Measurements from ENCODE around the gene TENM4. TPM values are rescaled to one million over a fixed set of nuclear protein-coding genes. Genes with fewer than 3 reads are reported as not detected.

TENM4 gene
- polyA plus RNA-seq, 12 donors, result 6.1 to 12.6 (median 7.8) TPM; not detected in 1

DNA sequence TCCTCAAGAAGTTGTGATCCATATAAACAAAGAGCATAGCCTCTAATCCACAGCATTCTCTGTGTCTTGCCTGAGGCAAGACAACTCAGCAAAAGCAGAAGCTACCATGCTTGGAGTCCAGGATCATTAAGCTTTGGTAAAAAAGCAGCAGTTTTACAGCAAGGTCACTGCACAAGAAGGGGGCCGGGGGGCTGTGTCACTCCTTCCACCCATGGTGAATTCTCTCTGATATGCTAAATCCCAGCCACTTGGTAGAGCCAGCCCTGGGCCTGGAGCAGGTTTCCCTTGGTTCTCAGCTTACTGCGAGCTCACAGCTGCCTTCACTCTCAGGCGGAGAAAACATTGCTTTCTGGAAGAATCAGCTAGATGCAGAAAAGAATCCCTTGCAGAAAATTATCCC, 144.7 kb downstream of the TENM4 start:
- DNase-seq, result no peak

DNA sequence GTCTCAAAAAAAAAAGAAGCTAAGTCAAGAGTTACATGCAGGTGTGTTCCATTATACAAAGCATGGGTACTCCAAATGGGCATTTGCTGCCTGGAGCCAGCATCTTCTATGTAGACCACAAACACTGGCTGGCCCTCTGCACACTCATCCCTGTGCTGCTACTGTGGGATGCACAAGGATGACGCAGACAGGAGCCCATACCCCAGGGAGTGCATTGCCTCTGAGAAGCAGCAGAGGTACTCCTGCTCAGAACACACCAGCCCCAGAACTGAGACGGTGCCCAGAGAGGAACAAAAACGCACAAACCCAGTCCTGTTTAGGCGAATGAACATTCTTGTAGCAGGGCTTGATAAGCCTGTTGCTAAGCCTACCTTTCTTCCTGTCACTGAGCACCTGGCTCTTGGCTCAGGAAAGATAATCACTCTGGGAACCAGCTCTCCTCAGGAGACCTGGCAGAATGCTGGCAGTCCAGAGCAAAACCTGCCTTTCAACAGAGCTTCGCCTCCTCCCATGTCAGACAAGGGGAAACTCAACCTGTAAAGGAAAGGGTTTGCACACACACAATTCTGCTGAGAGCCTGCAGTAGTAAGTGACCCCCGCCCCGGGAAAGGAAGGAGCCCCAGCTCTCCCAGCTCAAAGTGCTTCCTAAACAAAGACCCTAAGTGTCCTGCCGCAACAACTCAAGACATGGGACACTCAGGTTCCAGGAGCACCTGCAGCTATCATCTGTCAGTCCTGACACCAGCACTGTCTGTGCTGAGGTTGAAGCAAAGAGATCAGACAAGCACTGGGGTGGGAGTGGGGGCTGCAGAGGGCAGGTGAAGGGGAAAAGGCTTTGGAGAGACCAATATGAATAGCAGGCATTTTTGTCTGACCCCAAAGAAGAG, 145.7 kb downstream of the TENM4 start:
- no peak for DNase-seq

DNA sequence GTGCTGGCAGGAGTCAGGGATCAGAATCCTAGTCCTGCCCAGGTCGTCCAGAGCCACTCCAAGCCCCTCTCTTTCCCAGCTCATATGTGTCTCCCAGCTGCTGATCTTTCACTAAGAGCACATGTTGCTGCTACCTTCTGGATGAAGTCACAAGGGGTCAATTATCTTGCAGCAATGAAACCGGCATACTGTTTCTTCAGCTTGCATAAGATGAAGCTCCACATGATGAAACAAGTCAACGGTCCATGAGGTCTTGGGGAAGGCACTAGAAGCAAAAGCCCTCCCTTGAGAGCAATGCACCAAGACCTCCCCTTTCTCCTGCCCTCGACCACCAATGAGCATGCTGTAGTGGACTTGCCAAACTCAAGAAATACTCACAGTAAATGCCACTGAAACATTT, 148.9 kb downstream of the TENM4 start:
- no peak for DNase-seq

DNA sequence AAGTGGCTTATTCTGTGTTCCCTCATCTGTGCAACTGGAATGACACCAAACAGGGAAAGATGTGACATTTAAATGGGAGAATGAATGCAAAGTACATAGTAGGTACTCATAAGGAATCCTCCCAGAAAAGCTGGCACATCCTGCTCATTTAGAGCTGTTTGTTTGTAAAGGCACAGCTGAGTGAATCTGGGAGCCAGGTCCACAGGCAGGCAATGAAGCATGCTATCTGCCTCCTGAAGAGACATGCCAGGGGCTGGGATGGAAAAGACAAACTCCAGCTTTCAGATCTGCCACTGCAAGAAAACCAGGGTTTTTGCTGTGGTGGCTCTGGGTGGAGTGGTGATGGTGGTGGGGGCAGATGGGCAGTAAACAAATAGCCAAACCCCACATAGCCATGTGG, 150.1 kb downstream of the TENM4 start:
- DNase-seq, result no peak

DNA sequence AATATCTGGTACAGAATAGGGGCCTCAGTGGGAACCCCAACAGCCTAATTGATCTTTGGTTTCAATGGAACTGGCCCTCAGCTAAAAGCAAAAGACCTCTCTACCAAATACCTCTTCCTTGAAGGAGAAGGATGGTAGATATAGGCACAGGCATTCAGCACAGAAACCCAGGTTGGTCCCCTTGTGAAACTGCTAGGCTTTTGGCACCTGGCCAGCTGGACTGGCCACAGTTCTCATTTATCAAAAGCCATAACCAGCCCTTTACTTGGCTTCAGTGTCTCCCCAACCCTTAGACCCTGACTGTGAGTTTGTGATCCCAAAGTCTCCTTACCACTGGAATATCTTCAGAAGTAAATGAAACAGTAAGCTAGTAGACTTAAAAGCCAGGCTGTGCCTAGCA, 152.9 kb downstream of the TENM4 start:
- DNase-seq, result no peak

- no peak for DNase-seq
Measured at GRCh38 chr11:79285756-79286155, 155.1 kb downstream of the TENM4 start.

DNA sequence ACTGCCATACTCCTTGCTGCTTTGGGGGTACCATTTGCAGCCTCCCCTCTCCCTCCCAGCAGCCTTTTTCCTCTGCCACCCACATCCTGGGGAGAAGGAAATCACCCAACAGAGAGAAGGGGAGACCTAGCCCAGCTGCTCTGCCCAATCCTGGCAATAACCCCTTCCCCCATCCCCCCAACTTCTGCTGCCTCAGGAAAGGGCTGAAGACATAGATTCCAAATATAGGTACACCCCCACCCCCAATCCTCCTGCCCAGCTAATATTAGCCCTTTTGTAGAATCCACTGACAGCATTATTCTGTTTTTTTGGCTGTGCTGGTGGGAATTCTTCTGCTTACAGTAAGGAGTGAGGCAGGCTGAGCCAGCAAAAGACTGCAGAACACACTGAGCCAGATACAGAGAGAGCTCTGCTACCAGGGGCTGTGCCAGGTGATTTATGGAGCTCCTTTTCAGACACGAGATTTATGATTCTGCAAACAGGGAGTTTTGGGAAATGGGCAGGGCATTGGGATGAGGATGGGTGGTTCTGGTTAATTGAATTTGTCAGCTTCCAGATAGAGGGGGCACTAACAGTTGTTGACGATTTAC, 164.0 kb downstream of the TENM4 start:
- no peak for DNase-seq

DNA sequence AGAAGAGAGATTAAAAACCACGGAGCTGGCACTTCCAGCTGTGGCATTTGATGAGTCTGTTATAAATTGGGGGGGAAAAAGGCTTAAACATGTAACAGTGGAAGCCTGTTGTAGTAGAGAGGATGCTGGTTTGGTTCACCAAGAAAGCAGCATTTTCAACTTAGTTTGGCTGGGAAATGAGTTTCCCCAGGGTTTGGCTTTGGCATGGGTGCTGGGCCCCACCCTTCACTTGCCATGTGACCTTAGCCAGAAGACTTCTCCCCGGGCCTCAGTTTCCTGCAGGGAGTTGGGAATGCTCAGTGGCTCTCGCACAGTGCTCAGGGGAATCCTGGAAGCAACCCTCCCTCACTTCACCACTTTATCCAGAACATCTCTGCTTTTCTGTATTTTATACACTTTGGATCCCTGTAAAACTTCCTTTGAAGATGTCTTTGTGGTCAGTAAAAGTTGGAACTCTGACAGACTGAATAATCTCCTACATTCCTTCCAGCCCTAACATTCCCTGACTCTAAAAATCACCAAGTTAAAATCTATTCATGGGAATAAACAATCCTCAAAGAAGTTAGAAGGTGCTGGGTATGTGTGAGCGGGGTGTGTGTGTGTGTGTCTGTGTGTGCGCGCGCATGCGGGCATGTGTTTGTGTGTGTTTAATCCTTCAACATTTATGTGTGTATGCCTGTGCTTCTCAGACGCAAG, 166.0 kb downstream of the TENM4 start:
- no peak for DNase-seq

DNA sequence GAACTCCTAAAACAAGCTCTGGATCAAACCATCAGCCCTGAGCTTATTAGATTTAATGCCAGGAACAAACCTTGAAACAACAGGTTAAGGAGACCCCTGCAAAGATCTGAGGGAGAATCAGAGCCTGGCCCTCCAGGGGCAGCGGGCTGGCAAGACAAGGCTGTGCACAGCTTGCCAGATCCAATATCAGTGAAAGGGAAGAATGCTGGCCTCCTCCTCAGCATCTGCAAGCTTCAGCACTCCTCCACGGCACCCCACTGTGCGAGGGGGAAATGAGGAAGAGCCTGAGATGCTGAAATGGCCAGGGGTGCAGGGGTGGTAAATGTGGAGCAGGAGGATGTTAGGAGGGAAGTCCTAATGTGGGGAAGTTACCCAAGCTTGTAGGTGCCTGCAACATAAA, 167.0 kb downstream of the TENM4 start:
- no peak for DNase-seq

DNA sequence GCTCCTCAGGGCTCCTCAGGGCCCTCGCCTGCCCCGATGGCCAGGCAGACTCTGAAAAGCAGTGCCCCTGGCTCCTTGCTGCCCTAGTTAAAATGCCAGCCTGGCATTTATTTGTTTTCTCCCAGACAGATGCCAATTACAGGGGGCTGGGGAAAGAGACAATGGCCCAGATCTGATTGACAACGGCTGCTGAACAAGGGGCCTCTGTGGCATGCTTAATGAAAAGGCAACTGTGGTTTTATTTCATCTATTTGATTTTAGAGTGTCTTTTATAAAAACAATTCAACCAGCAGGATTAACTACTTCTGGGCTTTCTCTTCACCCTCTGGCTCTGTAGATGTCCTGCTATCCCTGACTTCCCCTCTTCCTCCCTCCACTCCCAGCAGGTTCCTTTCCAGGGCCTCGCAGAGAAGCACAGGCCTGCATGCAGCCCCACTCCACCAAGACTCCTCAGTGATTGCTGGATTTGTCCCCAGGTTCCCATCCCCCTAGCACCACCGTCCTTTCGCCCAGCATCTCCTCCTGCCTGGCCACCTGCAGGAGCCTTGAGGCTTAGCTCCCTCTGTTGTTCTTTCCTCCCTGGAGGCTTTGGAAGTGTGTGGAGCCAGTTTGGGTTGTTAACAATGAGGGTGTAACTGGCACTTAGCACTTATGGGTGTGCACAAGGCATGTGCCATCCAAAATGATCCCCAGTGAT, 171.1 kb downstream of the TENM4 start:
- no peak for DNase-seq

- no peak for DNase-seq
Measured at GRCh38 chr11:79266396-79266795, 174.4 kb downstream of the TENM4 start.

- DNase-seq, result no peak
Measured at GRCh38 chr11:79265756-79266322, 175.0 kb downstream of the TENM4 start.

DNA sequence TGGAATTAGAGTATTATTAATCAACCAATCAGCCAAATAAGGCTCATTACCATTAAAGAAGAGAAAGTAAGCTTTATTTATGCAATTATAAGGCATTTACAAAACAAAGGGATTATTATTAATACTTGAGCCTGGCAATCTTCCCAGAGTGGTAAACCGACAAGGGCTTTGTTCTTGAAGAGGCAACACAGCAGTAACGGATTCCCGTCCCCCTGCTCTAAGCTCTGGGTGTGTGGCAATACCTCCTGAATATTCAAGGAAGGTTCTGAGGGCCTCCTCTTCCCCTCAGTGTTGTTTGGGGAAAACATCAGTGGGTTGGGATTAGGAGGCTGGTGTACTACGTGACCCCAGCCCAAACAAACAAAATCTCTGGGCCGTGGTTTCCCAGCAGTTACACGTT, 176.5 kb downstream of the TENM4 start:
- no peak for DNase-seq

- DNase-seq, result no peak
Measured at GRCh38 chr11:79263001-79263400, 177.8 kb downstream of the TENM4 start.

DNA sequence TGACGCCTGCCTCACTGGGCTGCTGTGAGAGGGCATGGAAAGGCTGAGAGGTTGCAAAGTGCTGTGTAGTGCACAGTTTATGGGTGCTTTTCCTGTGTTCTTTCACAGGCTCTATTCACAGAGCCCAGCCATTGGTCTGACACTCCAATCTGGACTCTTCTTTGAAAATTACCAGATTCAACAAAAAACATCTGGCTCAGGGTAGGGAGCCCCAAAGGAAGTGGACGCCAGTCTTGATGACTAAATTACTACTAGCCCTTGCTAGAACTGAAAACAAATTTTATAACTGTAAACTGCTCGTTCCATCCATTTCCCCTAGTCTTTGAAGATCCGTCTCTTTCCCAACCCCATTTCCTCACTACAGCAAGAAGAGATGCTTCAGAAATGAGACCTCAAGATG, 178.6 kb downstream of the TENM4 start:
- no peak for DNase-seq

DNA sequence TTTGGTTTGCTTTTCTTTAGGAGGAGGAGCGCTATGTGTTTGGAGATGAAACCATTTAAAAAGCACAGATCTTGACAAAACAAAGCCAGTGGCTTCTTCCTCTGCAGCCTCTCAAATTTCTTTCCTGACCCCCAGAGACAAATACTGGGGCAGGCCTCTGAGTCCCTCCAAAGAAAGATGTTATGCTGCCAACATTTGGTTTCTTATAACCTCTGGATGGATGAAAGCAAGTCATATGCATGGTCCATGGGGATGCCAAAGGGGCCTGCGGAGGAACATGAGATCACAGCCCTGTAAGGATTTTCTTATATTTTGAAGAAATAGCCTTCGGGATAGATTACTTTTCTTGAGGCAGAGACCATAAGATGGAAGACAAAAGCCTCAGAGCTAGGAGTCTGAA, 179.1 kb downstream of the TENM4 start:
- DNase-seq, result no peak

- no peak for DNase-seq
Measured at GRCh38 chr11:79259800-79260199, 181.0 kb downstream of the TENM4 start.

- no peak for DNase-seq
Measured at GRCh38 chr11:79258576-79258975, 182.3 kb downstream of the TENM4 start.

DNA sequence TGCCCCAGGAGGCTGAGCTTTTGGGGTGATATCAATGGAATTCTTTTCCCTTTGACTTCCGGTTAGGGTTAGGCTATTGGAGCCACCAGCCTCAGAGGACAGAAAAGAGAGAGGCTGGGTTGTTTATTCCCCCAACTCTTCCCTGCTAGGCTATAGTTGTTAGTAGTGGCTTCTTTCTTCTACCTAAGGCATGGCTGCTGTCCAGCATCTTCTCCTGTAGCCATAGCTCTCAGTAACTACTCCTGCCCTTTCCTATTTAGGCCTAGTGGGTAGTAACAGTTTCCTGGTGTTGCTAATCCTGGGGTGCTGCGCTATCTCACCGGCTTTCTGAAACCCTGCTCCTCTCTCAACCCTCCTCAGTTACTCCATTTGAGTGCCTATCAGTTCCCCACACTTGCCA, 184.9 kb downstream of the TENM4 start:
- DNase-seq, result no peak

DNA sequence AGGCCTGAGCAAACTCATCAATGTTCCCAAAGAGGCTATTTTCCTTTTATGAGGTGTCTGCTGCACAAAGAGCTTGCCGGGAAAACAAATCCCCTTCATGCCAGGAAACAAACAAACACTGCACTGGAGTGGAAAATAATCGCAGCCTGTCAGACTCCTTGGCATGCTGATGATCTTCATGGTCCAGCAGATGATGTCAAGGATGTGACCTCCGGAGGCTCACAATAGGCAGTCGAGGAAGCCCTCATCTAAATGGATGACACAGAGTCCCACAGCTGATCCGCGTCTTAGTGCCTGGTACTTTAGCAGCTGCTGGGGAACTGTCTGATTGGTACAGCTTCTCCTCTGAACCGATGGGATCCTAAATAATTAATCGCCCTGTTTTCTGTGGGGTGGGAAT, 187.6 kb downstream of the TENM4 start:
- no peak for DNase-seq

GRCh38 chr11:79249295-79249993, 191.4 kb downstream of the TENM4 start:
- DNase-seq, result no peak
